Type B pancreatic cell (in vitro differentiated cells): ENCODE measurements around the gene INF2. TPM values are rescaled to one million over a fixed set of nuclear protein-coding genes. Genes with fewer than 3 reads are reported as not detected.

ENCODE experiments used
- DNase-seq: peaks from one replicate; pipeline ENCODE4 v3.0.0; 2021; ENCODE audit warnings: mixed read lengths; ENCODE audit not compliant: unreplicated experiment; ENCODE audit errors: extremely low spot score
- H3K27ac Mint-ChIP-seq: 2 replicates; pipeline ENCODE4 v1.8.0; 2021; ENCODE audit warnings: mild to moderate bottlenecking, mixed read lengths
- H3K27me3 Mint-ChIP-seq: 2 replicates; pipeline ENCODE4 v1.8.0; 2021; ENCODE audit warnings: mixed read lengths
- H3K36me3 Mint-ChIP-seq: 2 replicates; pipeline ENCODE4 v1.8.0; 2021; ENCODE audit warnings: mixed read lengths
- H3K4me1 Mint-ChIP-seq: one replicate; pipeline ENCODE4 v1.8.0; 2021; ENCODE audit warnings: mixed read lengths; ENCODE audit not compliant: unreplicated experiment
- H3K4me3 Mint-ChIP-seq: 2 replicates; pipeline ENCODE4 v1.8.0; 2021; ENCODE audit warnings: mild to moderate bottlenecking, mixed read lengths
- H3K9me3 Mint-ChIP-seq: 2 replicates; pipeline ENCODE4 v1.8.0; 2021; ENCODE audit warnings: mixed read lengths
- total RNA-seq: library from RNA; stranded (reverse); gene quantifications from 2 replicates; pipeline ENCODE4 v1.2.1, GENCODE V29; 2021; ENCODE audit warnings: low replicate concordance
- TF ChIP-seq, protein P1 (sequence below): fragments of 200-600 bp; sonication (generic); conservative IDR thresholded peaks from 2 replicates; pipeline ENCODE4 v1.5.0; 2021; ENCODE audit warnings: antibody characterized with exemption, mild to moderate bottlenecking

Gene INF2
- total RNA-seq, 1 donor from 2014 or later: 45.6 TPM

DNA sequence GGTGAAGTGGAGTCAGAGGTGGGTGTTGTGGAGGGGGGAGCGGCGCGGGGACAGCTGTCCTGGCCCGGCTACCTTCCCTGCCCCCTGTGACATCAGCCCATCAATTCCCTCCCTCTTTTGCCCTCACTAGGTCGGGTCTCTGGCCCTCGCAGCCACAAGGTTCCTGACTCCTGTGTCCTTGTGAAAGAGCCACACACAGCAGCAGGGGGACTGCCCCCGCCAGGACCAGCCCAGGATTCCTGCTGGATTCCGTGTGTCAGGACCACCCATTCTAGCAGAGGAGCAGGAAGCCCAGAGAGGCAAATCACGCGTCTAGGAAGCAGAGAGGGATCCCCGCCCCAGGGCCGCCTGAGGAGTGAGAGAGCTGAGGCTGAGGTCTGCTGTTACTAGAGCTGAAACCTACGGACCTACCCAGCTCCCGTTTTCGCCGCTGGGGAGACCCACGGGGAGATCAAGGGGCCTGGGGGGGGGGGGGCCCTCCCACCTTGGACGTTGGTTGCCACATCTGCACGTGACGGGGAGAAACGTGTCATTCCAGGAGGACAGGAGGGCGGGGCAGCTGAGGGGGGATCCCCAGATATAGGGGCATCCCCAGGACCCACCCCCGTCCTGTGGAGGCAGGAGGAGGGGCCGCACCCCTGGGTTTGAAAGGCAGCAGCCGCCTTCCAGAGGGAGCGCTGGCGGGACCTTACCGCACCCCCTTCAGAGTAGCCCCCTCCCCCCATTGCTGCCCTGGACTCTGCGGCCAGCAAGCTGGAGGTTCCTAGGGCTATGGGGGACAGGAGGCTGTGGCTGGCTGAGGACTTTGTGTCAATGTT, 12.5 kb upstream of the INF2 start:
- Mint-ChIP-seq H3K27me3 (no peaks in the 10 kb centered on the region), H3K36me3 (no peaks in the 10 kb centered on the region), H3K4me3 (peak overlapping the region; percentile 82), H3K4me1 (peaks cover 29% of the 10 kb centered on the region), H3K27ac (peak overlapping the region; percentile 90), H3K9me3 (no peaks in the 10 kb centered on the region)
- no peak for DNase-seq
- TF ChIP-seq, protein P1, sequence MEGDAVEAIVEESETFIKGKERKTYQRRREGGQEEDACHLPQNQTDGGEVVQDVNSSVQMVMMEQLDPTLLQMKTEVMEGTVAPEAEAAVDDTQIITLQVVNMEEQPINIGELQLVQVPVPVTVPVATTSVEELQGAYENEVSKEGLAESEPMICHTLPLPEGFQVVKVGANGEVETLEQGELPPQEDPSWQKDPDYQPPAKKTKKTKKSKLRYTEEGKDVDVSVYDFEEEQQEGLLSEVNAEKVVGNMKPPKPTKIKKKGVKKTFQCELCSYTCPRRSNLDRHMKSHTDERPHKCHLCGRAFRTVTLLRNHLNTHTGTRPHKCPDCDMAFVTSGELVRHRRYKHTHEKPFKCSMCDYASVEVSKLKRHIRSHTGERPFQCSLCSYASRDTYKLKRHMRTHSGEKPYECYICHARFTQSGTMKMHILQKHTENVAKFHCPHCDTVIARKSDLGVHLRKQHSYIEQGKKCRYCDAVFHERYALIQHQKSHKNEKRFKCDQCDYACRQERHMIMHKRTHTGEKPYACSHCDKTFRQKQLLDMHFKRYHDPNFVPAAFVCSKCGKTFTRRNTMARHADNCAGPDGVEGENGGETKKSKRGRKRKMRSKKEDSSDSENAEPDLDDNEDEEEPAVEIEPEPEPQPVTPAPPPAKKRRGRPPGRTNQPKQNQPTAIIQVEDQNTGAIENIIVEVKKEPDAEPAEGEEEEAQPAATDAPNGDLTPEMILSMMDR: no peak

DNA sequence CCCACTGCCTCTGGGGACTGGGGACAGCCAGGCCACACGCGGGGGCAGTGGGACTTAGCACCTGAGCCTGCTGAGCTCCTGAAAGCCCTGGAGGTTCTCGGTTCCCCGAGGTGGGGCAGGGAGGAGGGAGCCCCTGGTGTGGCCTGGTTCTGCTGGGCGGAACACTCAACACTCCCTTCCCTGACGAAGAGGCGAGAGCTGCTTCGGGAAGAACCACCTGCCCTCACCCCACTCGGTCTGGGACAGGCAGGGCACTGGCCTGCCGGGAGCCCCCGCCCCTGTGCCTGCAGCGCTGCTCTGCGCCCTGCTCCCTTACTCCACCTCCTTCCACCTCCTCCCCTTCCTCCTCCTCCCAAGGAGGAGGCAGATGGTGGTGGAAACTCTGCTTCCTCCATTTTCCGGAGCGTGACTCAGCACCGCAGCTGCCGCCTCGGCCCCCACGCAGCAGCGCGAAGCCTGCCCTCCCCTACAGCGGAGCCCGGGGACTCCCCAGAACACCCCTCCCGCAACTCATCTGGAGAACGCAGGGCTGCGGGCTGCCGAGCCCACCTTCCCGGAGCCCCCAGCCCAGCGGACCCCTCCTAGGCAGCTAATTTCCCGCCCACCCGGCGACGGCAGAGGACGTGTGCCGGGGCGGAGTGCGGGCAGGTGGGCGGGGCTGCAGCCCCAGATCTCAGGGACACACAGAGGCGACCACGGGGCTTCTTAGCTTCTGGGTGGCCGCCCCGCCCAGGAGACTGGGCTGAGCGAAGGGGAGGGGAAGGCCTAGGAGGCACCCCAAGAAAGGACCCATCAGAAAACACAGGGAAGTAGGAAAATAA, 11.7 kb upstream of the INF2 start:
- H3K36me3 Mint-ChIP-seq: no peaks in the 10 kb centered on the region
- peak overlapping the region; percentile 82 for H3K4me3 Mint-ChIP-seq
- H3K4me1 Mint-ChIP-seq: peaks cover 32% of the 10 kb centered on the region
- no peaks in the 10 kb centered on the region for H3K27me3 Mint-ChIP-seq
- H3K27ac Mint-ChIP-seq: peak overlapping the region; percentile 84
- H3K9me3 Mint-ChIP-seq: no peaks in the 10 kb centered on the region
- TF ChIP-seq, protein P1: no peak
- DNase-seq: no peak

DNA sequence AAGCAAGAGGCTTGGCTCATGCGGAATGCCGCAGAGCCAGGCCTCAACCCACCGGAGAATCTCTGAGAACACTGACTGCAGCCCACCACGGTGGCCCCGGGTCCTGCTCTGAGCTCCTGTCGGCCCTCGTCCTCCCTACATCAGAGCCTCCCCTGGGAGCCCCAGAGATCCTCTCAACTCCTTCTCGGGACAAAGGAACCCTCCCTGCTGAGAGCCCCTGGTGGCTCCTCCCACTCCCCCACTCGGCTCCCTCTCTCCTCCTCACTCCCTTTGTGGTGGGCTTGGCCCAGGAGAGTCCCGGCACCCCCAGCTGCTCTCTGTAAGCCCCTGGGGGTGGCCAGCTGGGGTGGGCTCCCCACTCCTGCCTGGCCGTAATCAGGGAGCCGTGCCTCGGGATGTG, 11.1 kb upstream of the INF2 start:
- Mint-ChIP-seq H3K27me3 (no peaks in the 10 kb centered on the region), H3K27ac (peak overlapping the region; percentile 84), H3K4me3 (peak overlapping the region; percentile 82), H3K9me3 (no peaks in the 10 kb centered on the region), H3K36me3 (no peaks in the 10 kb centered on the region), H3K4me1 (peaks cover 33% of the 10 kb centered on the region)
- DNase-seq: no peak
- TF ChIP-seq, protein P1: no peak

DNA sequence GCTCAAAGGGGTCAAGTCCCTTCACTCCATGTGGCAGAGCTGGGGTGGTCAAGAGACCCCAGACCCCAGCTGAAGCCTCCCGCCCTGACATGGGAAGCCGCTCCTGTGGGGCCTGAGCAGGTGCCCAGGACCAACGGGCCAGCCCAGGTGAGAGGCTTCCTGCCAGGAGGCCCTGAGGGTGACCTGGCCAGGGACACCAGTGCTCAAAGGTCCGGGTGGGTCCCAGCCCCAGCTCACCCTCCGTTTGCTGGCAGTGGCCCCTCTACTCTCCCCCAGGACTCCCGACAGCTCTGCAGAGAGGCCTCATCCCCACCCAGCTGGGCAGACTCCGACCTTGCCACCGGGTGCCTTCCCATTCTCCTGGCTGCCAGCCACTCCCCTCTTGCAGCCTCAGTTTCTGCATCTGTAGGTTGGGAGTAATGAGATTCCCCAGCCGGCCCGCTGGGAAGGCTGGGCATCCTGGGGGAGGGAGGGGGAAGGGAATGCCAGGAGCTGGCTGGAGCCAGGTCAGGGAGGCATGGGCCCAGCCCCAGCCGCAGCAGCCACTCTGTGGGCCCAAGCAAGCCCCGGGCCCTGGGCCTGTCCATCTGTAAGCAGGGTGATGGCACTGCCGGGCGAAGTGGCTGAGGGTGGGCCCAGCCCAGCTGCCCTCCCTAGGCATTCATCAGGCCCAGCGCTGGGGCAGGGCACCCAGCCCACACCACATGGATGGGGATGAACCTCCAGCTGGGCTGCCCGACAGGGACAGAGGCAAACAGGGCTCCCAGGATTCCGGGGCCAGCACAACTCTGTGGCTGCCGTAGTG, 10.3 kb upstream of the INF2 start:
- no peak for DNase-seq
- TF ChIP-seq, protein P1: no peak
- H3K27me3 Mint-ChIP-seq: no peaks in the 10 kb centered on the region
- no peaks in the 10 kb centered on the region for H3K9me3 Mint-ChIP-seq
- H3K27ac Mint-ChIP-seq: no peak overlapping the region
- no peaks in the 10 kb centered on the region for H3K36me3 Mint-ChIP-seq
- H3K4me3 Mint-ChIP-seq: peak overlapping the region; percentile 82
- H3K4me1 Mint-ChIP-seq: peaks cover 34% of the 10 kb centered on the region

DNA sequence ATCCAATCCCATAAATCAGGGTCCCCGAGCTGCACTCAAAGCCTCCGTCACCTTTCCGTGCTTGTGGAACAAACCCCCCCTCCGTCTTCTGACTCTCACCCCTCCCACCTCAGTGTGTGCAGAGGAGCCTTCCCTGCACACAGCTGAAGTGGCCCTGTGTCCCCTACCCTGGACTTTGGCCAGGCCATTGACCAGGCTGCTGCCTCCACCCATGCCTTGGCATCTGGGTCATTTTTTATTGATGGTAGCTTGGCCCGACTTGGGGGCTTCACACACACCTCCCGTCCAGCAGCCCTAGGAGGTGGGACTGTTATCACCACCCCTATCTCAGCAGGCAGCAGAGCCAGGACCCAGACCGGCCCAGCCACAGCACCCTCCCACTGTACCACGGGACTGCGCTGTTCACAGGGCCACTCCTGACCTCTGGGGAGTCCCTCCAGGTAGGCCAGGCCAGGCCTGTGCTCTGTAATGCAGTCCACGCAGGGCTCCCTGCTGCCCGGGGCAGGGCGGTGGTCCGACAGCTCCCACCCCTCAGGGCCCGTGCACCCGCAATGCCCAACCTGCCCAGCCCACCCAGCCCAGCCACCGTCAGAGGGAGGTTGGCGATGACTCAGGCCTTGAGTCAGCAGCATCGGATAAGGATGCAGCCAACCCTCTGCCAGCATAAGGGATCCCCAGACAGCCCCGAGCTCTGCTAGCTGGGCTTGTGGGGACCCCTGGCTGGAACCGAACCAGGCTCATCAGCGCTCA, 9.2 kb upstream of the INF2 start:
- no peaks in the 10 kb centered on the region for H3K36me3 Mint-ChIP-seq
- H3K9me3 Mint-ChIP-seq: peaks cover 7% of the 10 kb centered on the region
- H3K27ac Mint-ChIP-seq: peak overlapping the region; percentile 82
- TF ChIP-seq, protein P1: no peak
- peak overlapping the region; percentile 31 for H3K4me3 Mint-ChIP-seq
- no peaks in the 10 kb centered on the region for H3K27me3 Mint-ChIP-seq
- no peak for DNase-seq
- H3K4me1 Mint-ChIP-seq: peaks cover 38% of the 10 kb centered on the region
